ENCODE measurements around the gene GOLGA6L10. TPM values are rescaled to one million over a fixed set of nuclear protein-coding genes. Genes with fewer than 3 reads are reported as not detected.

Gene GOLGA6L10
- total RNA-seq, 1 experiment from 2014 or later: 2.6 TPM

DNA sequence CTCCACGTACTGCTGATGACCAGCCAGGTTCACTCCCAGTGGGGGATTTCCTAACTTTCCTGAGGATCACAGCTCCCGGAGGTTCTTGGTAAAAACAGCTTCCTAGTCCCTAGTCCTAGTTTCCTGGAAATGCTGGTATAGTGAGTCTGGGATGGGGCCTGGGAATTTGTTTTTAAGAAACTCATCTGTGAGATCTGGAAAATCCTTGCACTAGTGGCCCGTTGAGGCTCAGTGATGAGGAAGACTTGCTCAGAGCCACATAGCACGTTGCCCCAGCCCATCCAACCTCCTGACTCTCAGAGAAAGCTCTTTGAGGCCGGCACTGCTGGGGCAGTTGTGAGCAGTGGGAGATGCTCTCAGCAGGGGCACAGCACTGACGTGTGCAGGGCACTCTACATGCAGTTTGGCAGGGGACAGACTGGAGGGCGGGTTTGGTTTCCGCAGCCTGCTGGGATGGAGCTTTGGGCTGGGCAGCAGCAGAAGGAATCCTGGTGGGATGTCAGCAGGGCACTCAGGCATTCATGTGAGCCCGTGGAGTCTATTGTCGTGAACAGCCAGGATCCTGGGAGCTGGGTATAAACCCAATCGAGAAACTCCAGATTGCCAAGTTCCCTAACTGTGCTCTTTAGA lies 55.1 kb downstream of the GOLGA6L10 start:
- H3K27me3 ChIP-seq (replicated peaks; ENCODE audit: insufficient read depth, low read depth, low read length, poor library complexity): peaks cover 3% of the 10 kb centered on the region
- DNase-seq (ENCODE audit: low spot score): no peak
- POLR2A ChIA-PET (ENCODE audit: low non-redundant PET): no interaction called here
- intact Hi-C loops (cut with micrococcal nuclease; ENCODE audit: unreplicated experiment): no loop called here
- no TSS peak for BruUV-seq (replicated peaks)
- H3K27ac ChIP-seq (ENCODE audit: low read depth, low read length, poor library complexity, severe bottlenecking): no peak overlapping the region
- H3K4me1 ChIP-seq (ENCODE audit: insufficient read depth, low read length, poor library complexity, severe bottlenecking): no peaks in the 10 kb centered on the region
- no peak for TF ChIP-seq EZH2 (IDR thresholded peaks at IDR 0.05; ENCODE audit: borderline replicate concordance, low read depth, low read length, poor library complexity, severe bottlenecking)
- TF ChIP-seq, protein P1, sequence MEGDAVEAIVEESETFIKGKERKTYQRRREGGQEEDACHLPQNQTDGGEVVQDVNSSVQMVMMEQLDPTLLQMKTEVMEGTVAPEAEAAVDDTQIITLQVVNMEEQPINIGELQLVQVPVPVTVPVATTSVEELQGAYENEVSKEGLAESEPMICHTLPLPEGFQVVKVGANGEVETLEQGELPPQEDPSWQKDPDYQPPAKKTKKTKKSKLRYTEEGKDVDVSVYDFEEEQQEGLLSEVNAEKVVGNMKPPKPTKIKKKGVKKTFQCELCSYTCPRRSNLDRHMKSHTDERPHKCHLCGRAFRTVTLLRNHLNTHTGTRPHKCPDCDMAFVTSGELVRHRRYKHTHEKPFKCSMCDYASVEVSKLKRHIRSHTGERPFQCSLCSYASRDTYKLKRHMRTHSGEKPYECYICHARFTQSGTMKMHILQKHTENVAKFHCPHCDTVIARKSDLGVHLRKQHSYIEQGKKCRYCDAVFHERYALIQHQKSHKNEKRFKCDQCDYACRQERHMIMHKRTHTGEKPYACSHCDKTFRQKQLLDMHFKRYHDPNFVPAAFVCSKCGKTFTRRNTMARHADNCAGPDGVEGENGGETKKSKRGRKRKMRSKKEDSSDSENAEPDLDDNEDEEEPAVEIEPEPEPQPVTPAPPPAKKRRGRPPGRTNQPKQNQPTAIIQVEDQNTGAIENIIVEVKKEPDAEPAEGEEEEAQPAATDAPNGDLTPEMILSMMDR (conservative IDR thresholded peaks at IDR 0.05; ENCODE audit: low read depth, low read length): no peak
- no peak overlapping the region for H3K4me3 ChIP-seq (ENCODE audit: low read depth, low read length, poor library complexity, severe bottlenecking)
- CTCF ChIA-PET: no interaction called here
- H3K36me3 ChIP-seq (ENCODE audit: insufficient read depth, low read length, poor library complexity, severe bottlenecking): no peaks in the 10 kb centered on the region
- H3K9me3 ChIP-seq (ENCODE audit: low read depth, low read length, poor library complexity, severe bottlenecking): no peaks in the 10 kb centered on the region

DNA sequence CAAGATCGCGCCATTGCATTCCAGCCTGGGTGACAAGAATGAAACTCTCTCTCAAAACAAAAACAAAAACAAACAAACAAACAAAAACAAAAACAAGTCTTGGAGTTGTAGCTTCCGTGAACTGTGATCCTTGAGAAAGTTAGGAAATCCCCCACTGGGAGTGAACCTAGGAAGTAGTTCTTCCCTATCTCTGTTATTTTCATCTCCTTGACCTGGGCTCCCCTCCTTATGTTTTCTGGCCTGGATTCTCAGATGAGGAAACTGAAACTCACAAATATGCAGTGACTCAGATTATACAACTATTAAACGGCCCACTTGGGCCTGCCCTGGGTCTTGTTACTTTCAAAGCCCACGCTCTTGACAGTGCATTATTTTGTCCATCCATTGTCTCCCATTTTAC lies 57.0 kb downstream of the GOLGA6L10 start:
- intact Hi-C loops (cut with micrococcal nuclease; ENCODE audit: unreplicated experiment): no loop called here
- POLR2A ChIA-PET (ENCODE audit: low non-redundant PET): interaction anchor here (0.7 kb wide), 1 partner anchor 475 kb away, joined by 4 read pairs; no protein-coding TSS in a partner anchor
- no peak for TF ChIP-seq EZH2 (IDR thresholded peaks at IDR 0.05; ENCODE audit: borderline replicate concordance, low read depth, low read length, poor library complexity, severe bottlenecking)
- TF ChIP-seq, protein P1 (conservative IDR thresholded peaks at IDR 0.05; ENCODE audit: low read depth, low read length): no peak
- H3K27ac ChIP-seq (ENCODE audit: low read depth, low read length, poor library complexity, severe bottlenecking): no peak overlapping the region
- H3K36me3 ChIP-seq (ENCODE audit: insufficient read depth, low read length, poor library complexity, severe bottlenecking): no peaks in the 10 kb centered on the region
- DNase-seq (ENCODE audit: low spot score): no peak
- no TSS peak for BruUV-seq (replicated peaks)
- H3K27me3 ChIP-seq (replicated peaks; ENCODE audit: insufficient read depth, low read depth, low read length, poor library complexity): peaks cover 3% of the 10 kb centered on the region
- CTCF ChIA-PET: no interaction called here
- H3K4me1 ChIP-seq (ENCODE audit: insufficient read depth, low read length, poor library complexity, severe bottlenecking): no peaks in the 10 kb centered on the region
- H3K4me3 ChIP-seq (ENCODE audit: low read depth, low read length, poor library complexity, severe bottlenecking): no peak overlapping the region
- H3K9me3 ChIP-seq (ENCODE audit: low read depth, low read length, poor library complexity, severe bottlenecking): no peaks in the 10 kb centered on the region

Other genes starting within 250 kb of the GOLGA6L10 start
- gene EFL1, start 86.7 kb downstream of the GOLGA6L10 start, total RNA-seq (2021): 21.9 and 26.1 TPM in 2 replicates
- gene SAXO2, start 86.7 kb downstream of the GOLGA6L10 start, total RNA-seq (2021): 1.5 and 1.9 TPM in 2 replicates
- gene GOLGA6L9, start 80.3 kb upstream of the GOLGA6L10 start, total RNA-seq (2021): 3.8 and 5.4 TPM in 2 replicates
- gene RPS17, start 191.0 kb upstream of the GOLGA6L10 start, total RNA-seq (2021): 1,732 and 1,749 TPM in 2 replicates

Measured in A673 (cell line).